ENCODE results near the gene PCBP2.
"Not testable (repeated sequence)": the region's sequence is repeated elsewhere in the genome, so short reads cannot be mapped to it uniquely, and the experiment has no call there.

The PCBP2 gene

DNA sequence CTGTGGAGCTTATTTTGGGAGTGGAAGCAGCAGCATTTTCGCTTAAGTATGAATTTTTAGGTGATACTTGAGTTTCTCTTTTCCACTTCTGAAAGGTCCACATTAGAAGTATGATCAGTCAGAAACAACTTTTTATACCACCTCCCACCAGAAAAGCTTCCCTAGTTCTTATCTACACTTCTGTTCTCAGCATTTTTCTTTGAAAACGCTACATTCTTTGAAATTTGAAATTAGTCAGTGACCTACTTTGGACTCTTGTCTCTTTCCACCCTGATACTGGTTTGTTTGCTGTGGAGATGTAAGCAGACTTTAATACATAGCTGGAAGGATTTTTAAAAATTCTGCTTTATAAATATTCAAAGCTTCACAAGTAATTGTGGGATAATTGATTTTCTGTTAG is 22.2 kb downstream of the PCBP2 start:
- no peak for DNase-seq

DNA sequence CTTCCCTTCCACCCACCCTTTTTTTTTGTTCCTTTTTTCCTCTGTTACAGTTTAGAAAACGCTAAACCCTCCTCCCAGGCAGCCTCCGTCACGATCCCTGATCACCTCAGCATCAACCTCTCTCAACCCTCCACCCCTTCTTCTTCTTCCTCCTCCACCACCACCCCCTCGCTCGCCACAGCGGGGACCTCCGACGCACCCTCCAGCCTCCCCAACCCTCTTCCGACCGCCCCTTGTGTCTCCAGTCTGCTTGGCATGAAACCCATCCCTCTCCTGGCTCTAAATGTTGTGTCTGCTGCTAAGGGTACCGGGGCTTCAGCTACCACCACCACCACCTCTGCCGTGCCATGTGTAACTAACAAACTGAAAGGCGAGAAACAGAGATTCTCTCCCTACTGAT is 22.9 kb downstream of the PCBP2 start:
- DNase-seq: no peak

DNA sequence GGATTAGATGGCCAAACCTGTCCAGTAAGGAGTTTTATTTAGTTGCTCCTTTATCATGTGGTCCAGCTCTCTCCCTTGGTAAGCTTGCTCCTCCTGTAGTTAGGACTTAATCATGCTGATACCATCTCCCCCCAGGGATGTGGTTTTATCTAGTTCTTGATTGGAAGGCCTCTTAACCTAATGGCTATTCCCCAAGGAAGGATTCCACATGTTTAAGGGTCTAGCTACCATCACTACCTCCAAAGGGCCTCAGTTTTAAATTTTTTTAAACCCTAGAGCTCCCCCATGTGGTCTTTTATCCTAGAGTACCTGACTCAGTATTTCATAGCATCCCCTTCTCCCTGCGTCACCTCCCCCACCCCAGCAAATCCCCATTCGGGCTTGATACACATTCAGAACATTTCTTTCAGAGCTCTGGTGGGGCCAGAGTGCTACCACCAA is 24.9 kb downstream of the PCBP2 start:
- DNase-seq: no peak

DNA sequence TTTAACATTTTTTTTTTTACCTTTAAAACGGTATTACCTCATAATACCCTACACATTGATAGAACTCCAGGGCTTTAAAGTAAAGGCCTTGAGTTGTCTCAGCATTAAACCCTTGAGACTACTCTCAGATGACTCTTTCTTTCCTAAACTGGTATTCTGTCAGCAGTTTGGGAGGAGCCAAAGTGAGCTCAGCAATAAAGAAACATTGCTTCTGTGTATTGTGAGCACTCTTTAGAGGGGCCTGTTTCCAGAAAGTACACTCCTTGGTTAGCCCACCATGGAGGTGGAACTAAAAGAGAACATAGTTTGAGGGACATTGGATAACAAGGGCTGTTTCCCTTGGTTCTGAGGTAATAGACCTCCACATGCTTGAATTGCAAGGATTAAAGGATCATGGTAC is 27.0 kb downstream of the PCBP2 start:
- DNase-seq: no peak

DNA sequence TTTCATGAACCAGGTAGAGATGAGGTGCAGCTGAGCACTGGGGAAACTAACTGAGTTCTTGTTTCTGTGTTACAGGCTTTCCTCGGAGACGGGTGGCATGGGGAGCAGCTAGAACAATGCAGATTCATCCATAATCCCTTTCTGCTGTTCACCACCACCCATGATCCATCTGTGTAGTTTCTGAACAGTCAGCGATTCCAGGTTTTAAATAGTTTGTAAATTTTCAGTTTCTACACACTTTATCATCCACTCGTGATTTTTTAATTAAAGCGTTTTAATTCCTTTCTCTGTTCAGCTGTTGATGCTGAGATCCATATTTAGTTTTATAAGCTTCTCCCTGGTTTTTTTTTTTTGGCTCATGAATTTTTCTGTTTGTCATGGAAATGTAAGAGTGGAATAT is 27.4 kb downstream of the PCBP2 start:
- no peak for DNase-seq

DNA sequence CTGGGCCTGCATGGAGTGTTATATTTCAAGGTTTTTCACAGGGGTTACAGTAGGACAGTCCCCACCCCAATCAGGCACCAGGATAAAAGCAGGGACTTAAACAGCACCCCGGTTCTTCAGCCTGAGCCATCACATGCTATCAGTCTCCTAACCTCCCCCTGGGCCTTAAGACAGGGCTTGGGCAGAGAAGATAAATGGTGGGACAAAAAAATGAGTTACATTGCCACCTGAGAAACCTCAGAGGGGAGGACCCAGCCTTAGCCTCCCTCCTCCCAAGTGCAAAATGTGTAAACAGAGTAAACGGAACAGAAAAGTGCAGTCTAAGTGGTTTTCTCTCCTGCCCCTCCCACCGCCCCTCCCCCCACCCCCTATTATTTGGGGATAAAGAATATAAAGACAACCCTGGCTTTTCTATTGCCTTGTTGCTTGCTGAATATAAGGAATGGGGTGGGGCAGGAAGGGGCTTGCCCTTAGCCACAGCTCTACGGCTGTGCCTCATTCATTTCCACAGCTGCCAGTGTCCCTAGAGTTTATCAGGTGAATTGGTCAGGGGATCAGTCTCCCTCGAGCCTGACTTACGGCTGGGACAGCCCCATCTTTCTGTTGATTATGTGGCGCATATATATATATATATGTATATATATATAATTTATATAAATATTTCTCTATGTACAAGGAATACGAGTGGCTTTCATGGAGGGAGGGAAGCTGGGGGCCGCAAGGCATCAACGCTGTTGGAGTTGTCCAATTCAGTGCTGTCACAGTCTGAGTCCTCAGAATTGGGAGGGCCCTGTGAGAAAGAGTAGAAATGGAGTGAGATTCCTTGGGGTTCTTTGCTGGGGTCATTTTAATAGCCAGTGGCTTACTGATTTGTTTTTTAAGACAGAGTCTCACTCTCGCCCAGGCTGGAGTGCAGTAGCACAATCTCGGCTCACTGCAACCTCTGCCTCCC is 28.9 kb downstream of the PCBP2 start:
- no peak for DNase-seq

DNA sequence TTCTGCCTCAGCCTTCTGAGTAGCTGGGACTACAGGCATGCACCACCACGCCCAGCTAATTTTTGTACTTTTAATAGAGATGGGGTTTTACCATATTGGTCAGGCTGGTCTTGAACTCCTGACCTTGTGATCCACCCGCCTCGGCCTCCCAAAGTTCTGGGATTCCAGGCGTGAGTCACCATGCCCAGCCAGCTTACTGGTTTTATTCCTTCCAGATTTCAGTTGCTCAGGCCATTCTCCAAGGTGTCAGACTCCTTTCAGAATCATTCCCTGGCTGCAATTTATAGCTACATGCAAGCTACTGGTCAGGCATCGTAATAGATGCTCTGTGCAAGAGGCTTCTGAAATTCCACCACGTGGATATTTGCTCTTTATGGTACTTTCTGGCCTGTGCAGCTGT is 29.6 kb downstream of the PCBP2 start:
- not testable (repeated sequence) for DNase-seq

DNA sequence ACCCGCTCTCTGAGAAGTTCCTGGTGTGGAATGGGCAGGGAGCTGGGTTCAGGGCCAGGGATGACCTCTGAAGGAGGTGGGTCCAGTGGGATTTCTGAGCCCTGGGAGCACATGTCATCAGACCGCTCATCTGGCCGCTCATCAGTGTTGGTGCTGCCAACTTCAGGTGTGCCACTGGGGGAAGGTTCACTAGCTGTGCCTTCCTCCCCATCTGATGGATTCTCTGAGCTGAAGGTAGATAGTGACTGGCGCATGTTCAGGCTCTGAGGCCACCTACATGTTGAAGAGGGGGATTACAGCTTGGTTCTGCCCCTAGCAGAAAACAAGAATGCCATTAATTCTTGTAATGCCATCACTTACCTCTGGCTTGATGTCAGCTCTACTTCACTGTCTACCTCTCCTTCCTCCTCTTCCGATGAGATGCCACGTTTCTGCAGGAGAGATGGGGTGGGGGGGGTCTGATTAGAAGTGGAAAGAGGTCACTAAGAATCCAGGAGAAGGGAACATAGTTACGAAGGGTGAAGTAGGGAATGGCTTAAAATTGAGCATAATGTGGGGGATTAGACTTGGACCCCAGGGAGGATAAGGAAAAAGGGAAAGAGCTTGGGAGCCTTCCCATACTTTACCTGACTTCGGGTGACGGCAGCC is 30.2 kb downstream of the PCBP2 start:
- peak in 1 of 5 experiments; percentile 39 for DNase-seq

DNA sequence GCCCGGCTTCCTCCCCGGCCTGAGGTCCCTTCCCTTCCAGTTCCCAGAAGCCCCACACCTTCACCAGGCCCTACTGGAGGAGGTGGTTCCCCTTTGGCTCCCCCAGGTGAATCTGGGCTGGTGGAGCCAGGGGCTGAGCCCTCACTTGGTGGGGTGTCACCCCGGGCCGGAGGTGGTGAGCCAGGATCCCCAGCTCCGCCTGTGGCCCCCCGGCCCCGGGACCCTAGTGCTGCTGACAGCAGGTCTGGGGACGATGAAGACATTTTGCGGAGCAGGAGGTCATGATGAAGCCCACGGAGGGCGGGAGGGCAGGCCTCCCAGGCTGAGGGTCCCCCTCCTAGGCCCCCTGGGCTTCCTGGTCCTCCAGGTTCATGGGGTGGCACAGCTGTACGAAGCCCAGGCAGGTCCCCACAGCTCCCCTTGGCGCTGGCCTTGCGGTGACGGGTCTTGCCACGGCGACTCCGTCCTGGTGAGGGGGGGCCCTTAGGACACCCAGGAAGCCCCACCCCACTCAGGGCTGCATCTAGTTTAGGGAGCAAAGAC is 30.8 kb downstream of the PCBP2 start:
- DNase-seq: no peak

DNA sequence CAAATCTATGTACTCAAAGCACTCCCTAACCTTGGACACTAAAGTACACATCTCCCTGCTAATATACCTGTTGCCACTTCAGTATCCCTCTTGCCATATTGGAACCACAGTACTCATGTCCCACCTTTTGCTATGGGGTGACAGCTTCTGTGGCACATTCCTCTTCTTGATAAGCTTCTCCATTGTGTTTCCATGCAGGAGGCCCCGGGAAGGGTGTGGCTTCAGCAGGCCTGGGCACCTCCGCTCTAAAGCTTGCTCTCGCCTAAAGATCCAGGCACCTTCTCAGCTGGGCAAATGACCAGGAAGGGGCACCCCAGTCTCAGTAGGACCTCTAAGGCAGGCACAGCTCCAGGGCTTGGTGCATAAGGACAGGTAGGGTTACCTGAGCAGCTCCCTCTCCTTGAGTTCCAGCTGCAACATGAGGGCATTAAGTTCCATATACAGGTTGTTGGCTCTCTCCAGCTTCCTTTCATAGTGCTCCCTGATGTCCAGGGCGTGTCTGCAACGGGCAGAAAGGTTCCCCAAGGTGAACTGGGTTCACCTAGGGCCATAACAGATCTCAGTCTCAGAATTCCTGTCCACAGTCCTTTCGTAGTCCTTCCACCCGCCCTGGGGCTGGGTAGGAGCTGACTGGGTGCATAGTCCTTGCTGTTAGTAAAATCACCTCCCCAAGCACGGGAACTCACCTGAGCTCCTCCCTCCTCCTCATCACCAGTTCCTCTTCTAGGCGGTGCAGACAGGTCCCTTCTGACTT is 31.5 kb downstream of the PCBP2 start:
- no peak for DNase-seq

DNA sequence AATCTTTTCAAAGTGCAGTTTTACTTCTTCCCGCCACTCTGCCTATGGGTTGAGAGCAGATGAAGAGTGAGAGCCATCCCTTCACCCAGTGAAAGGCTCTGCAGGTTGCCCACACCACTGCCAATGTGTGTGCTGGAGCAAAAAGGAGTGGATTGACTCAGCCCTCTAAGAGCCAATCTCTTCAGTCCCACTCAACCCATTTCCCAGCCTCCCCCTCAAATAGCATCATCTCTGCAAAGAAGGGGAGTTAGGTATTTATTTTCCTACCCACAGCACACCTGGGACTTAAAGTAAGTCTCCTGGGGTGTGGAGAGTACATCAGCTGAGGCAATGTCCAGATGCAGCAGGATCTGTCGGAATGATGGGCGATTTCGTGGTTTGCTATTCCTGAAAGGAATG is 32.1 kb downstream of the PCBP2 start:
- DNase-seq: no peak

DNA sequence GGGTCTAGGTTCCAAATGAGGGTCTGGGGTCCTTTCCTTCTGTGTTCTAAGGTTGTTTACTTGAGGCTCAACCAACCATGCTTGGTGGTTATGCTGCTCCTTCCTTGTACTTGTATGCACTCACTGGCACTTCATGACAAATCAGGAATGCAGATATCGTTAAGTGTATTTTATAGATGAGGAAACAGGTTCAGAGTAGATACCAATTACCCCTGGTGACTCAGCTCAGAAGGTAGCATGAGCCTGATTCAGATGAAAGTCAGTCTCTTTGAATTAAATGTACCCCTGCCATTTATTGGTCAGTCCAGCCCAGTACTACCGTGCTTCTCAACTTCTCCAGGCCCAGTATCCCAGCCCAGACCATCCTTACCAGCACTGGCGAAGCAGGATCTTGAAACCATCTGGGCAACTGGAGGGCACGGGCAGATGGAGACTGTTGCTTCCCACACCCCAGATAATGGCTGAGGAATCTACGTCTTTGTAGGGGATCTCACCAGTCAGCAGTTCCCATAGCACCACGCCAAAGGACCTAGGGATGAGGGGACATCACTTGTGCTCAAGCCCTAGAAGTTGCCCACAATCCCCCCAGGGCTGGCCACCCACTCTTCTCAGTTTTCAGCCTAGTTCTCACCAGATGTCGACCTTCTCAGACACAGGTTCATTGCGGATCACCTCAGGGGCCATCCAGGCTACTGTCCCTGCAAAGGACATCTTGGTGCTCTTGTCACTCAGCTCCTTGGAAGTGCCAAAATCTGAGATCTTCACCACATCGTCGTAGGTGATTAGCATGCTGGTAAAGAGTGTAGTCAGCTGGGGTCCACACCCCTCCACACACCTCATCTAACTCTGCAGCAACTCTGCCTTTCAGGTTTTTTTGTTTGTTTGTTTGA is 33.0 kb downstream of the PCBP2 start:
- DNase-seq: no peak

DNA sequence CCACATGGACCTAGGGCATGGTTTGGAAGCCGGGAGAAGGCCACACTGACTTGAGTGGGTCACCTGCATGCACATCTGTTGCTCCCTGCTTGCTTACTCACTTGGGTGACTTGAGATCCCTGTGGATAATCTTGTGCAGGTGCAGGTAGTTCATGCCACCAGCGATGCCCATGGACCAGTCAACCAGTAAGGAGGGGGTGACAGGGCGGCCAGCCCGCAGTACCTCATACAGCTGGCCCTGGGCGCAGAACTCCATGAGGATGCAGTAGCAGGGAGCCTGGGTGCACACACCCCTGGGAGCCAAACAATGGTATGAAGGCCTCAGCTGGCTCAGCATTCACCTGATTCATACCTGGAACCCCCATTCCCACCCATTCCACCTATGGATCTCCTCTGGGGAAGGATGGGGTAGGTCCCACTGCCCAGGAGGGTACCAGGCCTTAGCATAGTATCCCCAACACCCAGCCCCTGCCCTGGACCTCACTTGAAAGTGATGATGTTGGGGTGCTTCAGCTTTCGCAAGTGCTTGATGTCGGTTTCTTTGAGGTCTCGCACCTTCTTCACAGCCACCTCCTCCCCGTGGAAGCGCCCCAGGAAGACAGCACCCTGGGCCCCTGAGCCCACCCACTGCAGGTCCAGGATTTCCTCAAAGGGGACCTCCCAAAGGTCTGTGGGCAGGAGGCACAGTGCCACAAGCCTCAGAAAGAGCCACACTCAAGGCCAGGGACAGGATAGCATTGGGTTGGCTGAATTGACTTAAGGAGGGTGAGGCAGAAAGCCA is 34.2 kb downstream of the PCBP2 start:
- DNase-seq: no peak

DNA sequence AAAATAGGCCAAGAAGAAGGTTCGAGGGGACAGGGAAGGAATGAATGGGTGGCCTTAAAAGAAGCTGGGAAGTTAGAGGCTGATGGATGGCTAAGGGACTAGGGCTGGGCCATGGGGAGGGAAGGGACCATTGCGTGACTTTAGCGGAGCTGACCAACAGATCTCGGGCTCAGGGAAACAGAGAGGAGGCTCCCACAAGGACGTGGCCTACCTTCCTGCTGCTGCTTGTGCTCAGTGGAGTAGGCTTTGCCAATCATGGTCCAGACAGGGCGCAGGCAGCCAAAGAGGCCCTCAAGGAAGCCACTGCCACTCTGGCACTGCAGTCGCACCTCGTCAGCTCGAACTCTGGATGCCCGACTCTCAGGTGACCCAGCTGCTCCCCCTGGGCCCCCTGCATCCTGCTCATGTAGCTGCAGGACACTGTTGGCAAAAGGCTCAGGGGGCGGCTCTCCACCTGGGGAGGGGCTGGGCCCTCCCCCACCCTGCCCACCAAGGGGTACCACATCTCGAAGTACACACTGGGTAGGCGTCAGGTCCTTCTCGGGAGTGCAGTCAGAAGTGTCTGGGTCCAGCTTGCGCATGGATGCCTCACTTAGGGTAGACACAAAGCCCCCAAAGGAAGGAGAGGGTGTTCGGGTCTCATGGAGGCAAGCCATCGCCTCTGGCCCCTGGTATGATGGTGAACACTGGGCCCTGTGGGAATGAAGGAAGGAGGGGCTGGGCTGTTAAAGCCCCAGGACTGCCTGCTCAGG is 35.0 kb downstream of the PCBP2 start:
- DNase-seq: no peak

DNA sequence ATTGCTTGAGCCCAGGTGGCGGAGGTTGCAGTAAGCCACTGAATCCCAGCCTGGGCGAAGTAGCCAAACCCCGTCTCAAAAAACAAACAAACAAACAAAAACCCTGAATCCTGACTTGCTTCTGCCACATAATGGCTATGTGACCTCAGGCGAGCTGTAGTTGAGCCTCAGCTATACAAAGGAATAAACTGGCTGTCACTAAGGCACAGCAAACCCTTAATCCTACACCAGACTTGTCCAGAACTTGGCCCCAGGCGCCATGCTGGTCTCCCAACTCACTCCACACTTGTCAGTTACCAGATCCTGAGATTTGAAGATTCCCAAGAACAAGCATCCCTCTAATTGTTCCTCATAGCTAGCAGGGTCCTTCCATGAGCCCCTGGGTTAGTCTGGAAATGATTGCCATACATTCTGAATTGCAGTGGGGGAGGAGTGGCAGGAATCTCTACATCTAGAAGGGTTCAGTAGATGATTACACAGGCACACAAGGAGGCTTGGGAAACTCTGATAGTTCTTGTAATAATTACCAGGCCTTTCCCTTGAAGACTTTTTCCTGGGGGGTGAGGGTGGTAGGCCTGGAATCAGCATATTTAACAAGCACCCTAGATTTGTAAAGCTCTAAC is 37.5 kb downstream of the PCBP2 start:
- DNase-seq: no peak

DNA sequence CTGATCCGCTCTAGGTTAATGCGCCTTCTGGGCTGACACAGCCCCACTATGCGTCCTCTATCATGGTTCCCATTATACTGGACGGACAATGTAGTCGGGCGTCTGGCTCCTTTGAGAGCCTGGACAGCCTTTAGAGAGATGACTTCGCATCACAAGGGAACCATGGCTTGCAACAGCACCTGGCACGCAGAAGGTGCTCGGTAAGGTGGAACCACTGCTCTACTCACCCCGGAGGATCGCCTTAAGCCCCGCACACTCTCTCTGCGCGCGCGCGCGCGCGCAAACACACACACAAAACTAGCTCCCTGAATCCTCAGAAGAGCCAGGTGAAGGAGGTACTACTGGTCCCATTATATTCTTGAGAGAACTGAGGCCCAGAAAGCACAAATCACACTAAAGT is 40.3 kb downstream of the PCBP2 start:
- no peak for DNase-seq

DNA sequence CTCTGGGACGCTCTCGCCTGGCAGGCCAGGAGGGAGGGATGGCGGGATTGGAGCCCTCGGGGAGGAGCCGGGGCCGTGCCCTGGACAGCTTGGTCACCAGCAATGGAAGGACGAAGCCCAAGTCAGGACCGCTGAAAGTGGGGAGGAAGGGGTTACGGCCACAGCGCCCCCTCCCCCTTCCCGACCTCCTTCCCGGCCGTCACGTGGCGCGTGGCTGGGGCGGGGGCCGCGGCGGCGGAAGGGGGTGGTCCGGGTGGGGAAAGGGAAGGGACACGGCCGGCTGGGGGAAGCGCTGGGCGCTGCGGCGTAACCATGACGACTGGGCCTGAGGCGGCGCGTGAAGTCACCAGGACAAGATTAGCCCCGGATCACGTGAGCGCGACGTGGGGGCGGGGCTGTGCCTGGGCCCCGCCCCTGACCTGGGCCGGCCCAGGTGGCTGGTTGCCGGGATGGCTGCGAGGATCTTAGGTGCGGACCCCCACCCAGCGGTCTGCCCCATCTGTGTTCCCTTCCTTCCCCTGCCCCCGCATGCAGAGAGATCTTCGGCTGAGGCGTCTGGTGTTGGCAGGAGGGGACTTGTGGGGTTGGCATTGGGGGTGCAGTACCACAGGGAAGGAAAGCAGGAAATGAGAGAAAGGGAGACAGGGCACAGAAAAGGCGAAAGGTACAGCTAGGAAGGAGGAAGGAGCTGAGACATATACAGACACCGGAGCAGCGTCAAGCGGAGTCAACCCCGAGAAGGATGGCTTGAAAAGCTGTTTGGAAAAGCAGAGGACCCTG is 41.1 kb downstream of the PCBP2 start:
- peak; percentile 74 to 81 (median 78) for DNase-seq

DNA sequence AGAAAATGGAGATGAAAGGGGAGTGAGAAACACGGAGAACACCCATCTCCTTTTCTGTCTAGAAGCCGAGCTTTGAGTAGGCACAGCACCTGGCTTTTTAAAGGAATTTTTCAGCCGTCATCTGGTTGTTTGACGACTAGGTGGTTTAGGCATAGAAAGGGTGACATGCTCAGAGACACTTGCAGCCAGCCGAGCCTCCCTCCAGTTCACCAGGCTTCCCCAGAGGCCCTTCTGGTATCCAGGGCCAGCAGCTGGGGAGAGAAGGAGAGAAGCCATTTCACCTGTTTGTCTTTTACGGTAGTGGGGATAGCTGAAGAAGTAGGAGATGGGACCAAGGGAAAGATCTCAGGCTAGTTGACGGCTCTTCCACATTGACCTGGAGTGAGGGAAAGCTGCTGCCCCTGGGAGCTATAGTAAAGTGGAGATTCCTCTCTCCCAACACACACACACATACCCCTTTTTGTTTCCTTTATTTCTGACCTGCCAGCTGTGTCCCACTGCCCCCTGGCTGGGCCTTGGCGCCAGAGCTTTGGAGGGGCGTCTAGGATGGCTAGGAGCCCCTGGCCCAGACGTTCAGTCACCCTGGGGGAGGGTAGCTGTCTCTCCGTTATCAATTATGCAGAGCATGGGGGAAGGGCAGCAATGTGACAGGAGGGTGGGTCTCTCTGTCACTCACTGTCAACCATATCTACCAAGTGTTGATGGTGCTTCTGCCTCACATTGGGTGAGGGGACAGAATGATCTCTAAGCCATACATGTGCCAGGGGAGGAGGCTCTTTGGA is 41.9 kb downstream of the PCBP2 start:
- no peak for DNase-seq

All from T-helper 2 cell (primary cell).